GM19193 (cell line): ENCODE results near the gene FNDC7.

Source experiments
- POLR2A ChIP-seq: IDR thresholded peaks from 4 replicates; pipeline ENCODE4 v1.6.1; 2011; ENCODE audit not compliant: insufficient read depth, insufficient read length; ENCODE audit errors: extremely low read depth

Gene FNDC7

GRCh38 chr1:108758796-108759195, 46.1 kb downstream of the FNDC7 start:
- TF ChIP-seq POLR2A: no peak

- TF ChIP-seq POLR2A: no peak
Observed at GRCh38 chr1:108767115-108767514, 54.4 kb downstream of the FNDC7 start.

GRCh38 chr1:108767708-108768107, 55.0 kb downstream of the FNDC7 start:
- TF ChIP-seq POLR2A: no peak

GRCh38 chr1:108777839-108778238, 65.1 kb downstream of the FNDC7 start:
- TF ChIP-seq POLR2A: no peak

- TF ChIP-seq POLR2A: no peak
Observed at GRCh38 chr1:108779455-108779854, 66.7 kb downstream of the FNDC7 start.

GRCh38 chr1:108780937-108781574, 68.3 kb downstream of the FNDC7 start:
- no peak for TF ChIP-seq POLR2A

- TF ChIP-seq POLR2A: no peak
Observed at GRCh38 chr1:108785264-108785663, 72.6 kb downstream of the FNDC7 start.

GRCh38 chr1:108785880-108786279, 73.2 kb downstream of the FNDC7 start:
- TF ChIP-seq POLR2A: no peak

GRCh38 chr1:108791790-108792189, 79.1 kb downstream of the FNDC7 start:
- TF ChIP-seq POLR2A: no peak
